Occipital lobe (tissue), 2 donors: ENCODE results near the gene TXNDC16. TPM values are rescaled to one million over a fixed set of nuclear protein-coding genes. Genes with fewer than 3 reads are reported as not detected.
"Not testable (repeated sequence)": the region's sequence is repeated elsewhere in the genome, so short reads cannot be mapped to it uniquely, and the experiment has no call there.

Experiments used
- DNase-seq: peaks from one replicate; lab custom pipeline; 2025; lab: John Stamatoyannopoulos, UW
- total RNA-seq: library from RNA; depleted of rRNA; stranded (reverse); fragments of >200 nt; gene quantifications from one replicate; pipeline ENCODE4 v1.2.3, GENCODE V29; 2014

TXNDC16 gene
- 73.8 TPM for total RNA-seq

GRCh38 chr14:52552063-52552988 is at the start of gene TXNDC16, which contains the start of gene GPR137C:
TXNDC16 (minus strand) TSS chr14:52552505; CDS start chr14:52543557, 8,948 bp downstream.
GPR137C (plus strand) TSS chr14:52552836; CDS start chr14:52553148, 312 bp downstream.
- DNase-seq, result peak; percentile 100

GRCh38 chr14:52599974-52600373 is 47.7 kb upstream of the TXNDC16 start:
- DNase-seq, result no peak

- DNase-seq, result no peak
These were observed 46.3 kb upstream of the TXNDC16 start for GRCh38 chr14:52598568-52598967.

- DNase-seq, result no peak
These were observed 44.6 kb upstream of the TXNDC16 start for GRCh38 chr14:52596861-52597260.

GRCh38 chr14:52596320-52596719 is 44.0 kb upstream of the TXNDC16 start:
- DNase-seq, result no peak

GRCh38 chr14:52590318-52590717 is 38.0 kb upstream of the TXNDC16 start:
- DNase-seq, result no peak

GRCh38 chr14:52589646-52590045 is 37.3 kb upstream of the TXNDC16 start:
- no peak for DNase-seq

- no peak for DNase-seq
These were observed 31.2 kb upstream of the TXNDC16 start for GRCh38 chr14:52583544-52583943.

GRCh38 chr14:52575858-52576257 is 23.6 kb upstream of the TXNDC16 start:
- no peak for DNase-seq

GRCh38 chr14:52568454-52568853 is 16.1 kb upstream of the TXNDC16 start:
- not testable (repeated sequence) for DNase-seq

GRCh38 chr14:52563120-52563519 is 10.8 kb upstream of the TXNDC16 start:
- DNase-seq, result no peak

- no peak for DNase-seq
These were observed 6.4 kb upstream of the TXNDC16 start for GRCh38 chr14:52558688-52559087.

GRCh38 chr14:52553671-52554575 is 1.6 kb upstream of the TXNDC16 start:
- peak; percentile 74 for DNase-seq

- DNase-seq, result peak; percentile 46
These were observed 831 bp upstream of the TXNDC16 start for GRCh38 chr14:52553002-52553670.

GRCh38 chr14:52551696-52552062 is 626 bp downstream of the TXNDC16 start:
- peak; percentile 10 for DNase-seq

GRCh38 chr14:52551205-52551604 is 1.1 kb downstream of the TXNDC16 start:
- no peak for DNase-seq

- no peak for DNase-seq
These were observed 1.6 kb downstream of the TXNDC16 start for GRCh38 chr14:52550661-52551060.

- no peak for DNase-seq
These were observed 4.8 kb downstream of the TXNDC16 start for GRCh38 chr14:52547526-52547925.

GRCh38 chr14:52547027-52547426 is 5.3 kb downstream of the TXNDC16 start:
- DNase-seq, result no peak

- no peak for DNase-seq
These were observed 6.0 kb downstream of the TXNDC16 start for GRCh38 chr14:52546318-52546670.

- DNase-seq, result no peak
These were observed 6.6 kb downstream of the TXNDC16 start for GRCh38 chr14:52545584-52546317.
